GM18868 (cell line): Measurements from ENCODE around the gene MIGA2.

ENCODE experiments used
- ATAC-seq: cut with Tn5 transposase; IDR thresholded peaks from one replicate; pipeline ENCODE4 v1.9.1; 2021; ENCODE audit warnings: mild to moderate bottlenecking, moderate library complexity; ENCODE audit not compliant: unreplicated experiment

The MIGA2 gene

GRCh38 chr9:129070696-129071525, 34.5 kb downstream of the MIGA2 start:
- ATAC-seq = no peak

GRCh38 chr9:129071526-129072126, 35.2 kb downstream of the MIGA2 start:
- no peak for ATAC-seq

- ATAC-seq = no peak
Observed at GRCh38 chr9:129072171-129072570, 35.7 kb downstream of the MIGA2 start.

- ATAC-seq = no peak
Observed at GRCh38 chr9:129073404-129073803, 37.0 kb downstream of the MIGA2 start.

GRCh38 chr9:129074106-129074505, 37.7 kb downstream of the MIGA2 start:
- ATAC-seq = no peak

- no peak for ATAC-seq
Observed at GRCh38 chr9:129075996-129076639, 39.7 kb downstream of the MIGA2 start.

- ATAC-seq = no peak
Observed at GRCh38 chr9:129076640-129077037, 40.2 kb downstream of the MIGA2 start.

GRCh38 chr9:129077236-129077635, 40.8 kb downstream of the MIGA2 start:
- no peak for ATAC-seq

- ATAC-seq = no peak
Observed at GRCh38 chr9:129078691-129079503, 42.5 kb downstream of the MIGA2 start.

GRCh38 chr9:129079829-129080228, 43.4 kb downstream of the MIGA2 start:
- ATAC-seq = no peak

GRCh38 chr9:129080298-129080600, 43.8 kb downstream of the MIGA2 start:
- ATAC-seq = no peak

- ATAC-seq = peak; percentile 92
Observed at GRCh38 chr9:129080601-129081387, 44.4 kb downstream of the MIGA2 start, which contains the start of gene DOLPP1. Gene DOLPP1 (plus strand): TSS chr9:129081111. CDS start chr9:129081132, 21 bp downstream.

- ATAC-seq = no peak
Observed at GRCh38 chr9:129081388-129081904, 45.0 kb downstream of the MIGA2 start.

- no peak for ATAC-seq
Observed at GRCh38 chr9:129084087-129084486, 47.7 kb downstream of the MIGA2 start.

GRCh38 chr9:129089246-129089645, 52.8 kb downstream of the MIGA2 start:
- no peak for ATAC-seq

- ATAC-seq = no peak
Observed at GRCh38 chr9:129093602-129094386, 57.4 kb downstream of the MIGA2 start.

- no peak for ATAC-seq
Observed at GRCh38 chr9:129094387-129095169, 58.2 kb downstream of the MIGA2 start.

GRCh38 chr9:129095170-129095667, 58.8 kb downstream of the MIGA2 start:
- no peak for ATAC-seq
